Stimulated activated naive CD8-positive, alpha-beta T cell treated with anti-CD3 and anti-CD28 coated beads, Interleukin-15, Interleukin-2, amounts not matched to agents 100 ng/mL and 50 ng/mL, for 24 hours (primary cell): ENCODE measurements around the gene CNTRL.
A peak's percentile ranks its signal among the peaks of the same experiment; 100 is the strongest.
"Not testable (repeated sequence)": the region's sequence is repeated elsewhere in the genome, so short reads cannot be mapped to it uniquely, and the experiment has no call there.

ENCODE experiments used
- H3K27ac Mint-ChIP-seq: one replicate; pipeline ENCODE4 v1.8.0; 2021; ENCODE audit warnings: mild to moderate bottlenecking, mixed read lengths
- H3K27me3 Mint-ChIP-seq: one replicate; pipeline ENCODE4 v1.8.0; 2021; ENCODE audit warnings: mixed read lengths
- H3K36me3 Mint-ChIP-seq: one replicate; pipeline ENCODE4 v1.8.0; 2021; ENCODE audit warnings: low read depth, mixed read lengths
- H3K4me1 Mint-ChIP-seq: one replicate; pipeline ENCODE4 v1.8.0; 2021; ENCODE audit warnings: low read depth, mixed read lengths
- H3K4me3 Mint-ChIP-seq: one replicate; pipeline ENCODE4 v1.8.0; 2021; ENCODE audit warnings: mild to moderate bottlenecking, mixed read lengths
- H3K9me3 Mint-ChIP-seq: one replicate; pipeline ENCODE4 v1.8.0; 2021; ENCODE audit warnings: mixed read lengths

The CNTRL gene

GRCh38 chr9:121095057-121095456 is 20.3 kb downstream of the CNTRL start:
- peaks cover 10% of the 10 kb centered on the region for H3K9me3 Mint-ChIP-seq
- H3K4me1 Mint-ChIP-seq: peaks cover 10% of the 10 kb centered on the region
- H3K27me3 Mint-ChIP-seq: no peaks in the 10 kb centered on the region
- H3K27ac Mint-ChIP-seq: no peak overlapping the region
- no peak overlapping the region for H3K4me3 Mint-ChIP-seq
- peaks cover 87% of the 10 kb centered on the region for H3K36me3 Mint-ChIP-seq

GRCh38 chr9:121098567-121099198 is 23.9 kb downstream of the CNTRL start:
- H3K4me1 Mint-ChIP-seq: peaks cover 7% of the 10 kb centered on the region
- H3K27ac Mint-ChIP-seq: no peak overlapping the region
- peaks cover 25% of the 10 kb centered on the region for H3K9me3 Mint-ChIP-seq
- H3K4me3 Mint-ChIP-seq: no peak overlapping the region
- H3K27me3 Mint-ChIP-seq: no peaks in the 10 kb centered on the region
- H3K36me3 Mint-ChIP-seq: peaks cover 90% of the 10 kb centered on the region

- not testable (repeated sequence) for H3K27me3 Mint-ChIP-seq, H3K27ac Mint-ChIP-seq, H3K4me3 Mint-ChIP-seq
- Mint-ChIP-seq H3K36me3 (peaks cover 73% of the 10 kb centered on the region), H3K9me3 (peaks cover 20% of the 10 kb centered on the region), H3K4me1 (peaks cover 11% of the 10 kb centered on the region)
These were observed 29.3 kb downstream of the CNTRL start for GRCh38 chr9:121104054-121104453.

GRCh38 chr9:121105531-121105930 is 30.8 kb downstream of the CNTRL start:
- Mint-ChIP-seq H3K27ac (no peak overlapping the region), H3K4me3 (no peak overlapping the region), H3K9me3 (peaks cover 12% of the 10 kb centered on the region), H3K4me1 (peaks cover 10% of the 10 kb centered on the region), H3K36me3 (peaks cover 67% of the 10 kb centered on the region), H3K27me3 (no peaks in the 10 kb centered on the region)

GRCh38 chr9:121107029-121107428 is 32.3 kb downstream of the CNTRL start:
- H3K27ac Mint-ChIP-seq: no peak overlapping the region
- H3K9me3 Mint-ChIP-seq: peaks cover 4% of the 10 kb centered on the region
- peaks cover 65% of the 10 kb centered on the region for H3K36me3 Mint-ChIP-seq
- H3K27me3 Mint-ChIP-seq: no peaks in the 10 kb centered on the region
- H3K4me1 Mint-ChIP-seq: peaks cover 10% of the 10 kb centered on the region
- no peak overlapping the region for H3K4me3 Mint-ChIP-seq

GRCh38 chr9:121107881-121108280 is 33.1 kb downstream of the CNTRL start:
- H3K36me3 Mint-ChIP-seq: peaks cover 66% of the 10 kb centered on the region
- peaks cover 10% of the 10 kb centered on the region for H3K4me1 Mint-ChIP-seq
- no peaks in the 10 kb centered on the region for H3K27me3 Mint-ChIP-seq
- H3K27ac Mint-ChIP-seq: no peak overlapping the region
- H3K9me3 Mint-ChIP-seq: no peaks in the 10 kb centered on the region
- H3K4me3 Mint-ChIP-seq: no peak overlapping the region

GRCh38 chr9:121115466-121115865 is 40.7 kb downstream of the CNTRL start:
- H3K27me3 Mint-ChIP-seq: no peaks in the 10 kb centered on the region
- peaks cover 72% of the 10 kb centered on the region for H3K36me3 Mint-ChIP-seq
- peaks cover 12% of the 10 kb centered on the region for H3K4me1 Mint-ChIP-seq
- H3K27ac Mint-ChIP-seq: no peak overlapping the region
- H3K4me3 Mint-ChIP-seq: no peak overlapping the region
- no peaks in the 10 kb centered on the region for H3K9me3 Mint-ChIP-seq

- H3K27ac Mint-ChIP-seq: no peak overlapping the region
- peaks cover 55% of the 10 kb centered on the region for H3K36me3 Mint-ChIP-seq
- H3K4me3 Mint-ChIP-seq: no peak overlapping the region
- H3K4me1 Mint-ChIP-seq: peaks cover 40% of the 10 kb centered on the region
- no peaks in the 10 kb centered on the region for H3K9me3 Mint-ChIP-seq
- no peaks in the 10 kb centered on the region for H3K27me3 Mint-ChIP-seq
These were observed 43.5 kb downstream of the CNTRL start for GRCh38 chr9:121118266-121118665.

GRCh38 chr9:121120386-121120785 is 45.6 kb downstream of the CNTRL start:
- no peaks in the 10 kb centered on the region for H3K27me3 Mint-ChIP-seq
- peaks cover 54% of the 10 kb centered on the region for H3K4me1 Mint-ChIP-seq

GRCh38 chr9:121121582-121122087 is 46.9 kb downstream of the CNTRL start:
- Mint-ChIP-seq H3K9me3 (no peaks in the 10 kb centered on the region), H3K4me1 (peaks cover 59% of the 10 kb centered on the region), H3K36me3 (peaks cover 50% of the 10 kb centered on the region), H3K27ac (peak overlapping the region; percentile 87), H3K4me3 (peak overlapping the region; percentile 81), H3K27me3 (no peaks in the 10 kb centered on the region)

More at GRCh38 chr9:121120386-121120785, 45.6 kb downstream of the CNTRL start:
- Mint-ChIP-seq H3K9me3 (no peaks in the 10 kb centered on the region), H3K36me3 (peaks cover 53% of the 10 kb centered on the region), H3K27ac (peak overlapping the region; percentile 34), H3K4me3 (no peak overlapping the region)

GRCh38 chr9:121122246-121123032 is 47.7 kb downstream of the CNTRL start:
- H3K27ac Mint-ChIP-seq: peak overlapping the region; percentile 87
- H3K36me3 Mint-ChIP-seq: peaks cover 56% of the 10 kb centered on the region
- no peaks in the 10 kb centered on the region for H3K9me3 Mint-ChIP-seq
- peak overlapping the region; percentile 81 for H3K4me3 Mint-ChIP-seq
- H3K4me1 Mint-ChIP-seq: peaks cover 59% of the 10 kb centered on the region
- H3K27me3 Mint-ChIP-seq: no peaks in the 10 kb centered on the region

- peak overlapping the region; percentile 19 for H3K4me3 Mint-ChIP-seq
- peaks cover 68% of the 10 kb centered on the region for H3K4me1 Mint-ChIP-seq
These were observed 49.2 kb downstream of the CNTRL start for GRCh38 chr9:121123816-121124535.

GRCh38 chr9:121125590-121125989 is 50.8 kb downstream of the CNTRL start:
- no peaks in the 10 kb centered on the region for H3K27me3 Mint-ChIP-seq
- no peak overlapping the region for H3K4me3 Mint-ChIP-seq
- H3K9me3 Mint-ChIP-seq: no peaks in the 10 kb centered on the region
- peaks cover 69% of the 10 kb centered on the region for H3K36me3 Mint-ChIP-seq
- no peak overlapping the region for H3K27ac Mint-ChIP-seq
- peaks cover 74% of the 10 kb centered on the region for H3K4me1 Mint-ChIP-seq

More at GRCh38 chr9:121123816-121124535, 49.2 kb downstream of the CNTRL start:
- no peaks in the 10 kb centered on the region for H3K27me3 Mint-ChIP-seq
- no peak overlapping the region for H3K27ac Mint-ChIP-seq
- H3K9me3 Mint-ChIP-seq: no peaks in the 10 kb centered on the region
- peaks cover 62% of the 10 kb centered on the region for H3K36me3 Mint-ChIP-seq

GRCh38 chr9:121129384-121129783 is 54.6 kb downstream of the CNTRL start:
- not testable (repeated sequence) for H3K4me3 Mint-ChIP-seq, H3K27me3 Mint-ChIP-seq, H3K9me3 Mint-ChIP-seq
- H3K4me1 Mint-ChIP-seq: peaks cover 66% of the 10 kb centered on the region
- H3K36me3 Mint-ChIP-seq: peaks cover 85% of the 10 kb centered on the region
- peak overlapping the region; percentile 9 for H3K27ac Mint-ChIP-seq
